RWPE1 (cell line): ENCODE results near the gene AIG1.
"Not testable (repeated sequence)": the region's sequence is repeated elsewhere in the genome, so short reads cannot be mapped to it uniquely, and the experiment has no call there.

Experiments used
- CTCF ChIA-PET: fragments of 350-600 bp; sonication (Branson Sonifier 250); formaldehyde crosslinking; extraction: SDS; loops from one replicate; lab custom pipeline; 2021; lab: Yijun Ruan, JAX
- POLR2A ChIA-PET: fragments of 400-600 bp; formaldehyde crosslinking; extraction: SDS; loops from one replicate; lab custom pipeline; 2020; ENCODE audit warnings: antibody characterized with exemption; ENCODE audit not compliant: low non-redundant PET; lab: Yijun Ruan, JAX
- DNase-seq: peaks from one replicate; pipeline ENCODE4 v3.0.0; 2012; ENCODE audit warnings: low spot score
- H3K27ac ChIP-seq: fragments of 450-650 bp; 2 replicates; pipeline ENCODE4 v1.5.1; 2017
- CTCF ChIP-seq: fragments of 450-650 bp; conservative IDR thresholded peaks from 2 replicates; pipeline ENCODE4 v1.5.1; 2017; ENCODE audit warnings: low read depth, mild to moderate bottlenecking

AIG1 gene

GRCh38 chr6:143039548-143039947 is 21.1 kb upstream of the AIG1 start:
- no peak for TF ChIP-seq CTCF
- H3K27ac ChIP-seq, result no peak overlapping the region
- POLR2A ChIA-PET, result no interaction called here
- no peak for DNase-seq
- CTCF ChIA-PET, result interaction anchor here (0.6 kb wide), 1 partner anchor 45 kb away, joined by 3 read pairs; no protein-coding TSS in a partner anchor

GRCh38 chr6:143040018-143040417 is 20.7 kb upstream of the AIG1 start:
- no peak for TF ChIP-seq CTCF
- CTCF ChIA-PET, result interaction anchor here (0.6 kb wide), 1 partner anchor 46 kb away, joined by 3 read pairs; no protein-coding TSS in a partner anchor
- DNase-seq, result no peak
- H3K27ac ChIP-seq, result no peak overlapping the region
- POLR2A ChIA-PET, result no interaction called here

GRCh38 chr6:143044345-143044744 is 16.3 kb upstream of the AIG1 start:
- H3K27ac ChIP-seq, DNase-seq, POLR2A ChIA-PET: not testable (repeated sequence)
- CTCF ChIA-PET, result interaction anchor here (0.7 kb wide), 1 partner anchor 111 kb away, joined by 4 read pairs; no protein-coding TSS in a partner anchor

GRCh38 chr6:143049611-143050010 is 11.1 kb upstream of the AIG1 start:
- H3K27ac ChIP-seq, result no peak overlapping the region
- ChIA-PET CTCF (no interaction called here), POLR2A (no interaction called here)
- TF ChIP-seq CTCF, result no peak
- DNase-seq, result no peak

GRCh38 chr6:143050509-143050908 is 10.2 kb upstream of the AIG1 start:
- no peak for DNase-seq
- no peak overlapping the region for H3K27ac ChIP-seq
- CTCF ChIA-PET, result no interaction called here
- POLR2A ChIA-PET, result no interaction called here
- TF ChIP-seq CTCF, result no peak

- no peak for DNase-seq
- ChIA-PET CTCF (no interaction called here), POLR2A (no interaction called here)
- no peak overlapping the region for H3K27ac ChIP-seq
- no peak for TF ChIP-seq CTCF
These were observed 8.4 kb upstream of the AIG1 start for GRCh38 chr6:143052282-143052681.

GRCh38 chr6:143053856-143054255 is 6.8 kb upstream of the AIG1 start:
- DNase-seq, result no peak
- ChIA-PET POLR2A (interaction anchor here (0.6 kb wide), 1 partner anchor 23 kb away, joined by 3 read pairs; no protein-coding TSS in a partner anchor), CTCF (interaction anchor here (0.6 kb wide), 1 partner anchor 15 kb away, joined by 3 read pairs; no protein-coding TSS in a partner anchor)
- no peak for TF ChIP-seq CTCF
- H3K27ac ChIP-seq, result no peak overlapping the region
